GM19324 (cell line): ENCODE results near the gene PHF14.

Source experiments
- ATAC-seq: cut with Tn5 transposase; IDR thresholded peaks from one replicate; pipeline ENCODE4 v1.9.1; 2021; ENCODE audit warnings: mild to moderate bottlenecking, moderate library complexity; ENCODE audit not compliant: unreplicated experiment, low FRiP score

Gene PHF14

DNA sequence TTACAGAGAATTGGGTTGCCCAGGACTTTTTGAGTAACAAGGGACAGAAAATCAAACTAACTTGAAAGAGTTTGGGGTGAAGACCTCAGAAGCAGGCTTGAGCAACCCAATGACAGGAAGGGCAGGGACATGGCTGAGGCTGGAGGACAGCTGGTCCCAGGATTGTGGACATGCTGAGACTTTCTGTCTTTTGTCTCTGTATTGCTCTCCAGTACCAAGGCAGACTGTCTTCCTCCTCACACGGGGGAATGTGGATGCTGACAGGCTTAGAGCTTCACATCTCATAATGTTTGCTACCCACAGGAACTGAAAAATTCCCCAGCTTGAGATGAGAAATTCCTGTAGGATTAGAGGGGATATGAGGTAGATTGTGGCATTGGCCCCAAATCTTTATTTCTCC lies 229.6 kb downstream of the PHF14 start:
- no peak for ATAC-seq

DNA sequence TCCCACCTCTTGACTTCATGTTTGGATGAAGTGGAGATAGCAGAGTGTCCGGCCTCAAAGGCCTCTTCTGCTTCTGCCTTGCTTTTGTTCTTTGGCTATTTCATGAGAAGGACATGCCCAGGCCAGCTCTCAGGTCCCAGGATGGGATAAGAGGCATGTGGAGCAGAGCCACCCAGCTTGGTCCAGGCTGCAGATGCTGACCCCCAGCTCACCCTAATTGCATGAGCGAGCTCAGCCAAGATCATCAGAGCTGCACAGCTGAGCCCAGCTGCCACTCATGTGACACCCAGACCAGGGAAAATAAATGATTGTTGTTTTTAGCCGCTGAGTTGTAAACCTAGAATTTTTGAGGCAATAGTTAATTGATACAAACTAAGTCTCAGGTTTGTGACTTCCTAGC lies 230.0 kb downstream of the PHF14 start:
- no peak for ATAC-seq

DNA sequence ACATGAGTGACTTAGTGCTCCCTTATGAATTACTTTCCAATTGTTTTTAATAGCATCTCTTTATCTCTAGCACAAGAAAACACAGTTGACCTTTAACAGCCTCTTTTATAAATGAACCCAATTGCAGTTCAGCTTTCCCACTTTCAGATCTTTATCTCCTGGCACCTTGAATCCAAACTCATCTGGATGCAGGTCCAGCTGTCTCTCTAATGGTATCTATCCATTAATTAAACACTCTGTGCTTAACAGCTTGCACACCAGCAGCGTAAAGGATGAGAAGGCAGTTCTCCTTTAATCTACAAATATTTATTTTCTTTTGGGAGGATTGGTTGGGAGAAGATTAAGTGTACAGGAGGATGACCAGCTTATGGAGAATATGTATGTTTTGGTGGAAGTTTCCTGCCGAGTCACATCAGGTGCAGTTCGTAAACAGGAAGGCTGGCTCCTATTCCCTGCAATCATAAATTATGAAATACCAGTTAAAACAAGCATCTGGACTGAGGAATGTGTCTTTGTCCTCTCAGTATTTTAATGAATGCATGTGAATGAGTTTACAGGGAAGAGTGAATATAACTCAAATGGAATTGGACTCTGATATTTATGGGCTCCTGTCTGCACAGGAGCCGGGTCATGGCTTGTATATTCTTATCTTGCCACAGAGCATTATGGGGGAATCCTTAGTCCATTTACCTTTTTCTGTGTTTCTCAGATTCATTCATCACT lies 232.7 kb downstream of the PHF14 start:
- no peak for ATAC-seq

DNA sequence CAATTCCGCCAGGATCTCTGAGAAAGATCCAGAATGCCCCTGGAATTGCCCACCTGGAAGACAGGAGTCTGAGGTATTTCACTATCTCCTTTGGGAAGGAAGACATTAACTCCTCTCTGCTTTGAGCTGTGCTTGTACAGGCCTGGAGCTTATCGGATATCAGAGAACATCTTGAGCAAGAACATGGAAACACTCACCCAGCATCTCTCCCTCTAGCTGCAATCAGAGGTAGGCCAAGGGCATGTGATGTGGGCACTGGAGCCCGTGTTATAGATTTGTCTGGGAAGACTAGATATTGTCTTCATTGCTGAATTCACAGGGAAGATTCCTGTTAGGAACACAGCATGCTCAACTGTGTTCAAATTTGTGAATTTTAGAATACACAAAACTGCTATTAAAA lies 233.9 kb downstream of the PHF14 start:
- ATAC-seq, result no peak

DNA sequence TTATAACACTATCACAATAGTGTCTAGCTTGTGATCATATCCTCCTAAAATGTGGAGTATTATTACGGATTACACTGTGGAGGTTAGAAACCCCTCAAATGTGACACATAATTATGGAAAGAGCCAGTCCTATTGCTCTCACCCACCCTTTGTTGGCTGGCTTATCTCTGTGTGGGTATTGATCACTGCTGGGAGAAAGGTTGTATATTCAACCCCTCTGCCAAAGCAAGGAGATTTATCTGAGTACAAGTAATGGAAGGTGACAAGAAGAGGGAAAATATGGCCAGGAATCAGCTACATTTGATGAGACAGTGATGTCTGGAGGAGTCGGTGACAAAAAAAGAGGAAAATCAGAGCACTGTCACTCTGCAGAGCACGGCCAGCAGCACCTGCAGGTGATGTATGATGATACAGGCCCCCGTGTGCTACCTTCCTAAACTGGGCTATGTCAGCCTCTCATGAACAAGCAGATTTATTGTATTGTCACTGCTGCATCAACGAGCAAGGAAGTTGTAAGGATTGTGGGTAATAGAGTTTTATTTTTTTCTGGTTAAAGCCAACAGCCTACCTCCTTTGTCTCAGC lies 235.3 kb downstream of the PHF14 start:
- no peak for ATAC-seq

DNA sequence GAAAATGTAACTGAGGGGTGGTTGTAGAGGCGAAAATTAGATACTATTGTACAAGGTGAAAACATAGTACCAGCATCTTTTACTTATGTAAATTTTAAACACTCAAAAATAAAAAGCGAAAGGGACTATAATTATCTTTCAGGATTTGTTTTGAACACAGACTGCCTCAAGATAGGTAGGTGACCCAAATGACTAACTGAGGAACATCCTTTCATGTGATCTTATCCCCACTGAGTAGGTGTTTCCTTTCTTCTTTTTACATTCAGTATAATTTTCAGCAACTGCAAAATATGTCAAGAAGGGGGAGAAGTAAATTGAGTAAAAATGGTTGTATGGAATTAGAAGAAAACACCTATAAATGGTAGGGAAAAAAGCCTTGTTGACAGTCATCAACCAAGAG lies 236.7 kb downstream of the PHF14 start:
- no peak for ATAC-seq

DNA sequence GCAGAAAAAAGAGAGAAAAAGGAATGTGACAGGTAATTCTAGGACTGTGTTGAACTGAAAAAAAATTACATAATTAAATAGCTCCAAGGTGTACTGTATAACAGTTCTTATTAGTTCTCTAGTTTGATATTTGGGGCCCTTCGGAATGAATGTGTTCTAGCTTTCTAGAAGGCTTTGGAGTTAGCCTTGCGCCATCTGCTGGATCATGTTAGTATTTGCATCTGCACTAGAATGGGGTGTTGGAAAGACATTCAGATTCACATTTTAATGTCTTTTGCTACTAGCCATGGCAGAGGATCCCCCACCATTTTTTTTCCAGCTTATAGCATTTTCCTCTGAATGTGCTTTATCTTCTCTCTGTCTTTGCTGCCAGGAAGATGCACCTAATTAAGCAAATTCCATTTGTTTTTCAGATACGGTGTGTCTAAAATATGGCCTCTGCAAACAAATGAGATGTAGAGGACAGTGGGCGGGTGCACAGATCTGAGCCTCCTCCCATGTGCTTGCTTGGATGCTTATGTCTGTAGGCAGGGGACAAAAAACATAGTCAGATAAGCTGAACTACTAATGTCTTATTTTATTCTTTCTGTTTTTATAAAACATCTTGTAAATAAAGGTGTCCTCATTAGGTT lies 238.5 kb downstream of the PHF14 start:
- no peak for ATAC-seq

DNA sequence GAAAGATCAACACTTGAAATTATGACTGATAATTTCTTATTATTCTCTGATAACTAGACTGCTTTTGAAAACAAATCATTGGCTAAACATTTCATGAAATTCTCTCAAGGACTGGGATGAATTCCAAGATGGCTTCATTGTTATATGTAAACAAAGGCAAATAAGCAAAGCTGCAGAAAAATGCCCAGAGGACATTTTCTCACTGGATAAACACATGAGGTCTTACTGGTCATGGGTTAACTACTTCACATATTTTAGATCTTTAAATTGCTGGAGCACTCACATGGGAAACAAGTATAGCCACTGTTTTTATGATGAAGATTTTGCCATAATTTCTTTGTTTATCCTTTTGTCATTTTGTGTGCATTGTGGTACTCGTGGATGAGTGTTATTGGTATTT lies 239.1 kb downstream of the PHF14 start:
- ATAC-seq, result no peak

DNA sequence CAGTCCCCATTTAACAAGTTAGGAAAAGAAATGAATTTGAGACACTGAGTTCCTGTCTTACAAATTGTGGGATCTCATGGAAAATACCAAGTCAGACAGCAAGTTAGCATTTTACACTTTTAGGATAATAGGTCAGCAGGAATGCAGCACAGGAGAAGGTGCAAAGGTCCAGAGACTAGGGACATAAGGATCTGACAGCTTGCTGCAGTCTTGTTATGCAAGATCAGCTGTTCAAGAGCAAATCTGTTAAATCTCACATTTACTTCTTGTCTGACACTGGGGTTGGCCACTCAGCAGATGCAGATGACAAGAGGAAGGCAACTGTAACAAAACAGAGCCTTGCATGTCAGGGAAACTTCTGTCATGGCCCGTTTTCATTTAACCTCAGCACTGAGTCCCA lies 239.6 kb downstream of the PHF14 start:
- no peak for ATAC-seq

DNA sequence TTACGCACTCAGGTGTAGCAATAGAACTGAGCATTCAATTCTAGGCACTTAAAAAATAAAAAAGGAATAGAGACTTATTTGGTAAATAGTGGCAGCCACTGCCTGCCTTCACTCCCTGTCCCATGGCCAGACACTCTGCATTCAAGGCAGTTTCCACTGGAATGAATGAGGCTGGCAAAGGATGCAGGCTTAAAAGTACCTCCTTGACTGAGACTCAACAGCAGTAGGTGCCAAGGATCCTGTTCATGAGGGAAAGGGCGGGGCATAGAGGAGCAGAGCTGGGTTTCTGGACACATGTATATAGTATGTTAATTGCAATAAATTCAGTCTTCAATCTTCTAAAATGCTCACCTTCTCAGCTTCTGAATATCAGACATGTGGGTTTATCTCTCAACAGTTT lies 242.6 kb downstream of the PHF14 start:
- no peak for ATAC-seq

DNA sequence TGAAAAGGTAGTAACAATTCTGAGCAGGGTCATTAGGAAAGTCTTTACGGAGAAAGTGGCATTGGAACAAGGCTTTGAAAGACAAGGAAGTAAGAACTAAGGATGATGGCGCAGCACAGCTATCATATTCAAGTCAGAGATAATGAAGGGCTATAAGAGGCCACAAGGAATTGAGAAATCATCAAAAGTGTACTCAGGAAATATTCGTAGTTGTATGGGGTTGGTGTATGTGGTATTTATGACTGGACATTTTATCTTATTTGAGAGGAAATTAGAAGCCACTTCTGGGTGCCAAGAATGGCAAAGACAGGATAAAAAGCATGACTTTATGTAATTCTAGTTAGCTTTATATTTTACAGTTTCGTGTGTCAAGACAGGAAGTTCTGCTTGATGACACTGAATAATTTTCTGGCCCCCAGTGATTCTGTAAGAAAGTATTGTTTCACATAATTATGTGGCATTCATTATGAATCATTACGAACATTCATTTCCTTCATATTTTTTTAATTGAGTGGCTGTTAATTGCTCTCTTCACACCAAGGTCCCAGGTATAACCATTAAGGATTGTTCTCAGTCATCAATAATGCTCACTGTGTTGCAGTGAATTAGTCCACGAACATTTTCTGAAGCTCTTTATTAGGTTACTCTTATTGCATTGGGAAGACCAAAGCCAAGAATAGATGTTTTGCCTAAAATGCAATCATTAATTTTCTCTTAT lies 244.3 kb downstream of the PHF14 start:
- ATAC-seq, result no peak
